Prostate gland (tissue), 2 donors: Measurements from ENCODE around the gene PDE11A. TPM values are rescaled to one million over a fixed set of nuclear protein-coding genes. Genes with fewer than 3 reads are reported as not detected.

Experiments used
- DNase-seq: peaks from one replicate; pipeline ENCODE4 v3.0.0-alpha.2; 2019; ENCODE audit warnings: low spot score
- H3K27ac ChIP-seq, 2 donors: fragments of 200-600 bp; sonication (generic); 2 replicates each; pipeline ENCODE4 v1.5.1; 2017 to 2019
- H3K27me3 ChIP-seq: fragments of 200-600 bp; sonication (generic); replicated peaks from 2 replicates; pipeline ENCODE4 v1.5.1; 2019; ENCODE audit not compliant: insufficient read depth
- H3K36me3 ChIP-seq, 2 donors: fragments of 200-600 bp; sonication (generic); 1 replicate in 1 of 2; 2 replicates in 1 of 2; pipeline versions ENCODE4 v1.5.1 to v1.8.1; 2017 to 2019
- H3K4me1 ChIP-seq: fragments of 200-600 bp; sonication (generic); replicated peaks from 2 replicates; pipeline ENCODE4 v1.5.1; 2019
- H3K4me3 ChIP-seq, 2 donors: fragments of 200-600 bp; sonication (generic); 2 replicates each; pipeline ENCODE4 v1.5.1; 2017 to 2019
- H3K9me3 ChIP-seq: fragments of 200-600 bp; sonication (generic); 2 replicates; pipeline ENCODE4 v1.5.1; 2017
- POLR2A ChIP-seq: fragments of 450-650 bp; IDR thresholded peaks from one replicate; pipeline ENCODE4 v1.6.1; 2016; ENCODE audit warnings: antibody characterized with exemption, mild to moderate bottlenecking
- POLR2AphosphoS5 ChIP-seq: sonication (generic); formaldehyde crosslinking; IDR thresholded peaks from one replicate; pipeline ENCODE4 v1.6.1; 2017; ENCODE audit warnings: antibody characterized with exemption
- WGBS: methylation state at CpG from one replicate; pipeline ENCODE4 v1.1.5; 2018; 5-methylcytosine and 5-hydroxymethylcytosine counted together
- intact Hi-C: fragments of 100-400 bp; cut with DNase I; formaldehyde crosslinking; loops from one replicate; pipeline ENCODE4 v1.14.2; 2022
- total RNA-seq, 2 donors: library from RNA; depleted of rRNA; stranded (reverse); fragments of >200 nt; gene quantifications; one replicate each; pipeline ENCODE4 v1.1.0, GENCODE V29; 2016
- TF ChIP-seq, protein P1 (sequence below), 4 experiments: fragments of 200-600 bp in 2 of 4; fragments of 450-650 bp in 2 of 4; sonication (generic) in 2 of 4; IDR thresholded peaks; 1 replicate in 3 of 4; 2 replicates in 1 of 4; pipeline ENCODE4 v1.5.1; 2016 to 2019; ENCODE audit warnings: antibody characterized with exemption in 4 of 4, mild to moderate bottlenecking in 2 of 4, moderate library complexity in 2 of 4

Gene PDE11A
- total RNA-seq, 2 donors from 2014 or later = 14.9 to 26.6 TPM

DNA sequence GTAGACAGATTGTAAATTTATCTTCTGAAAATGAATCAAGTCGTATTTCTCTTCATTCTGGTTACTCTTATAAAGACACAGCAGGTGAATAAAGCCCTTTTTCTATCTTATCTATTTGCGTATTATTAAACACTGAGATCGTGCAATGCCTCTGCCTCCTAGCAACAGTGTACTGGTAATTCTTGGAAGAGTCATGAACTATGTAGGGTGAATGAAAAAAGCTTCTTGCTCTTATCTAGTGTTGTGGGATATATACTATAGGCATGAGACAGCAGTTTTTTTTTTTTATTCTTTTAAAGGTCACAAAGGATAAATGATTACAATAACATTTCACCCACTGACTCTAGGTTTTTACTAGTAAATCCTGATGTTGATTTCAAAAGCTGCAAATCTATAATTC, 324.2 kb downstream of the PDE11A start:
- no peaks in the 10 kb centered on the region for H3K9me3 ChIP-seq
- no peak overlapping the region for H3K4me3 ChIP-seq
- intact Hi-C loops = no loop called here
- H3K27ac ChIP-seq = no peak overlapping the region
- no peaks in the 10 kb centered on the region for H3K27me3 ChIP-seq
- DNase-seq = no peak
- no peak for TF ChIP-seq POLR2A
- no peak for TF ChIP-seq POLR2AphosphoS5
- TF ChIP-seq, protein P1, sequence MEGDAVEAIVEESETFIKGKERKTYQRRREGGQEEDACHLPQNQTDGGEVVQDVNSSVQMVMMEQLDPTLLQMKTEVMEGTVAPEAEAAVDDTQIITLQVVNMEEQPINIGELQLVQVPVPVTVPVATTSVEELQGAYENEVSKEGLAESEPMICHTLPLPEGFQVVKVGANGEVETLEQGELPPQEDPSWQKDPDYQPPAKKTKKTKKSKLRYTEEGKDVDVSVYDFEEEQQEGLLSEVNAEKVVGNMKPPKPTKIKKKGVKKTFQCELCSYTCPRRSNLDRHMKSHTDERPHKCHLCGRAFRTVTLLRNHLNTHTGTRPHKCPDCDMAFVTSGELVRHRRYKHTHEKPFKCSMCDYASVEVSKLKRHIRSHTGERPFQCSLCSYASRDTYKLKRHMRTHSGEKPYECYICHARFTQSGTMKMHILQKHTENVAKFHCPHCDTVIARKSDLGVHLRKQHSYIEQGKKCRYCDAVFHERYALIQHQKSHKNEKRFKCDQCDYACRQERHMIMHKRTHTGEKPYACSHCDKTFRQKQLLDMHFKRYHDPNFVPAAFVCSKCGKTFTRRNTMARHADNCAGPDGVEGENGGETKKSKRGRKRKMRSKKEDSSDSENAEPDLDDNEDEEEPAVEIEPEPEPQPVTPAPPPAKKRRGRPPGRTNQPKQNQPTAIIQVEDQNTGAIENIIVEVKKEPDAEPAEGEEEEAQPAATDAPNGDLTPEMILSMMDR (IDR thresholded peaks at IDR 0.05) = no peak
- H3K36me3 ChIP-seq = no peaks in the 10 kb centered on the region
- H3K4me1 ChIP-seq = no peaks in the 10 kb centered on the region
- WGBS = 61% methylated on average over 3 of the region's 3 CpGs

GRCh38 chr2:177747384-177747783, 325.2 kb downstream of the PDE11A start:
- TF ChIP-seq POLR2AphosphoS5 = no peak
- TF ChIP-seq POLR2A = no peak
- TF ChIP-seq, protein P1 (IDR thresholded peaks at IDR 0.05) = no peak
- intact Hi-C loops = no loop called here
- no peak overlapping the region for H3K4me3 ChIP-seq
- 92% methylated on average over 4 of the region's 4 CpGs for WGBS
- H3K9me3 ChIP-seq = no peaks in the 10 kb centered on the region
- no peaks in the 10 kb centered on the region for H3K27me3 ChIP-seq
- no peak for DNase-seq
- no peak overlapping the region for H3K27ac ChIP-seq
- no peaks in the 10 kb centered on the region for H3K4me1 ChIP-seq
- no peaks in the 10 kb centered on the region for H3K36me3 ChIP-seq

DNA sequence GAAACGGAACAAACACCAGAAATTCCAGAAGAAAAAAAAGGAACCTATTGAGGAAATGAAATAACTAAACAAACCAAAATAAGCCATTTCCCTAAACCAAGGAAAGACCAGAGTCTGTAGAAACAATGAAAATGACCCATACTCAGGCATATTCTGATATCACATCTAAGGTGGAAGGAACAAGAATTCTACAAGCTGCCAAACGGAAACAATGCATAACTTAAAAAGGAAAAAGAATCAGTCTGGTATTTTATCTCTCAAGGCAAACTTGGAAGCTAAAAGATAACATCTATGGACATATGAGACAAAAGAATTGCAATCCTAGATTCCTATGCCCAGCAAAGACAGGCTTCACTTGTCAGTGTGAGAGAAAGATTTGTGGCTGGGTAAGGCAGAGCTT, 326.2 kb downstream of the PDE11A start:
- Histone ChIP-seq H3K4me1 (no peaks in the 10 kb centered on the region), H3K4me3 (no peak overlapping the region), H3K36me3 (no peaks in the 10 kb centered on the region), H3K27me3 (no peaks in the 10 kb centered on the region), H3K27ac (no peak overlapping the region), H3K9me3 (no peaks in the 10 kb centered on the region)
- DNase-seq = no peak
- TF ChIP-seq POLR2A = no peak
- TF ChIP-seq, protein P1 (IDR thresholded peaks at IDR 0.05) = no peak
- no peak for TF ChIP-seq POLR2AphosphoS5
- intact Hi-C loops = no loop called here
- 84% methylated on average over 2 of the region's 2 CpGs for WGBS

DNA sequence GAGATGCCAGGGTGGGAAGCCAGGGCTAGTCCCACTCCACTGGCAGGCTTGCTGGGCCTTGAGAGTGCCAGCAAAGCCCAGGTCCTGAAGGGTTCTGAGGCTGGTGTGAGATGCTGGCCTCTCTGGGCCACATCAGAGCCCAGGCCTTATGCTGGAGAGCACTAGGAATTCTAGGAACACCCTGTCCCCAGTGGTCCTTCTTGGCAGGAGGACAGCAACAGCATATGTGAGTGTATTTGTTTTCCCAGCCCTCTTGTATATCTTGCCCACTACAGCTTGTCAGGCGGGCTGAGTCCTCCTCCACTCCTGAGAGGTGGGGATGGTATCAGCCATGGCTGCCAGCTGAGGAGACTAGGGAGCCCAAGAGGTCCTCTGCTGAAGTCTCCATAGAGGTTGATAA, 327.0 kb downstream of the PDE11A start:
- no peaks in the 10 kb centered on the region for H3K9me3 ChIP-seq
- H3K27me3 ChIP-seq = no peaks in the 10 kb centered on the region
- H3K4me3 ChIP-seq = no peak overlapping the region
- no peaks in the 10 kb centered on the region for H3K4me1 ChIP-seq
- no peak overlapping the region for H3K27ac ChIP-seq
- 80% methylated on average over 1 of the region's 1 CpG for WGBS
- DNase-seq = no peak
- intact Hi-C loops = no loop called here
- TF ChIP-seq POLR2A (no peak), POLR2AphosphoS5 (no peak)
- TF ChIP-seq, protein P1 (IDR thresholded peaks at IDR 0.05) = no peak
- no peaks in the 10 kb centered on the region for H3K36me3 ChIP-seq

GRCh38 chr2:177742851-177743250, 329.7 kb downstream of the PDE11A start:
- no peak overlapping the region for H3K4me3 ChIP-seq
- no peaks in the 10 kb centered on the region for H3K36me3 ChIP-seq
- no peak for TF ChIP-seq POLR2AphosphoS5
- TF ChIP-seq, protein P1 (IDR thresholded peaks at IDR 0.05) = no peak
- no peak for TF ChIP-seq POLR2A
- DNase-seq = no peak
- H3K27ac ChIP-seq = no peak overlapping the region
- no peaks in the 10 kb centered on the region for H3K4me1 ChIP-seq
- intact Hi-C loops = no loop called here
- WGBS = 79% methylated on average over 3 of the region's 3 CpGs
- no peaks in the 10 kb centered on the region for H3K27me3 ChIP-seq
- no peaks in the 10 kb centered on the region for H3K9me3 ChIP-seq
